HepG2 (cell line): ENCODE measurements around the gene MPST. TPM values are rescaled to one million over a fixed set of nuclear protein-coding genes. Genes with fewer than 3 reads are reported as not detected.

ENCODE experiments used
- ARHGAP35 ChIP-seq: sonication (generic); formaldehyde crosslinking; IDR thresholded peaks from 2 replicates; pipeline ENCODE4 v1.9.0; 2022; ENCODE audit warnings: mild to moderate bottlenecking, inconsistent platforms, moderate library complexity, missing genetic modification reagents, borderline replicate concordance
- ASH2L ChIP-seq: fragments of 300-600, 200-600 bp; sonication (generic); IDR thresholded peaks from 2 replicates; pipeline ENCODE4 v1.7.0; 2017; ENCODE audit warnings: low read depth, mild to moderate bottlenecking, moderate library complexity, mixed read lengths, low read length; ENCODE audit not compliant: insufficient read length
- ATM ChIP-seq: fragments of 450-650 bp; IDR thresholded peaks from 2 replicates; pipeline ENCODE4 v1.7.1; 2017; ENCODE audit warnings: mild to moderate bottlenecking, borderline replicate concordance
- CREB1 ChIP-seq, 2 experiments: fragments of 450-650 bp in 1 of 2; IDR thresholded peaks; 2 replicates each; pipeline ENCODE4 v1.6.1; 2016 to 2017; ENCODE audit warnings: control low read depth in 1 of 2, mild to moderate bottlenecking in 1 of 2, missing compliant biosample characterization in 1 of 2, missing genetic modification characterization in 1 of 2
- DNMT3B ChIP-seq: conservative IDR thresholded peaks from 2 replicates; pipeline ENCODE4 v1.6.1; 2016; ENCODE audit warnings: missing biosample characterization, control low read depth
- HHEX ChIP-seq: IDR thresholded peaks from 2 replicates; pipeline ENCODE4 v1.6.1; 2016; ENCODE audit warnings: control low read depth
- HOXA9 ChIP-seq: sonication (generic); formaldehyde crosslinking; IDR thresholded peaks from 2 replicates; pipeline ENCODE4 v1.8.1; 2022; ENCODE audit warnings: missing genetic modification reagents, mild to moderate bottlenecking, moderate library complexity, borderline replicate concordance
- MAZ ChIP-seq, 2 experiments: sonication (generic) in 1 of 2; formaldehyde crosslinking in 1 of 2; IDR thresholded peaks; 2 replicates each; pipeline versions ENCODE4 v1.5.0 to v1.6.1; 2012 to 2020; ENCODE audit warnings: low read depth in 2 of 2, mild to moderate bottlenecking in 2 of 2, borderline replicate concordance in 1 of 2, improper control_type of control experiment in 1 of 2, low read length in 1 of 2, missing genetic modification reagents in 1 of 2, moderate library complexity in 1 of 2
- NKX3-1 ChIP-seq: sonication (generic); formaldehyde crosslinking; IDR thresholded peaks from 2 replicates; pipeline ENCODE4 v1.5.0; 2020; ENCODE audit warnings: missing genetic modification reagents
- POLR2G ChIP-seq: fragments of 200-400 bp; formaldehyde crosslinking; IDR thresholded peaks from 2 replicates; pipeline ENCODE4 v1.6.1; 2018; ENCODE audit warnings: mild to moderate bottlenecking, low read depth, low read length, moderate library complexity
- RNF2 ChIP-seq: fragments of 450-650 bp; conservative IDR thresholded peaks from 2 replicates; pipeline ENCODE4 v1.6.1; 2016; ENCODE audit warnings: low read depth
- SUZ12 ChIP-seq: fragments of 150-350 bp; IDR thresholded peaks from 2 replicates; pipeline ENCODE4 v1.6.1; 2014; ENCODE audit warnings: low read depth, low read length
- TEAD2 ChIP-seq: sonication (generic); formaldehyde crosslinking; IDR thresholded peaks from 2 replicates; pipeline ENCODE4 v1.9.0; 2021; ENCODE audit warnings: missing genetic modification reagents
- ZBTB10 ChIP-seq: sonication (generic); formaldehyde crosslinking; IDR thresholded peaks from 2 replicates; pipeline ENCODE4 v1.4.0; 2020; ENCODE audit warnings: missing genetic modification reagents, borderline replicate concordance
- ZBTB8A ChIP-seq: sonication (generic); formaldehyde crosslinking; IDR thresholded peaks from 2 replicates; pipeline ENCODE4 v1.4.0; 2020; ENCODE audit warnings: mild to moderate bottlenecking, low read depth, missing genetic modification reagents, borderline replicate concordance
- ZFY ChIP-seq: sonication (generic); formaldehyde crosslinking; IDR thresholded peaks from 2 replicates; pipeline ENCODE4 v1.4.0; 2020; ENCODE audit warnings: missing genetic modification reagents
- ZNF574 ChIP-seq: sonication (generic); formaldehyde crosslinking; IDR thresholded peaks from 2 replicates; pipeline ENCODE4 v1.4.0; 2020; ENCODE audit warnings: missing genetic modification reagents
- ZNF777 ChIP-seq: sonication (generic); formaldehyde crosslinking; IDR thresholded peaks from 2 replicates; pipeline ENCODE4 v1.4.0; 2020; ENCODE audit warnings: missing genetic modification reagents
- ZNF784 ChIP-seq: sonication (generic); formaldehyde crosslinking; IDR thresholded peaks from 2 replicates; pipeline ENCODE4 v1.5.1; 2020; ENCODE audit warnings: missing genetic modification reagents, mild to moderate bottlenecking, borderline replicate concordance
- ZNF788 ChIP-seq: sonication (generic); formaldehyde crosslinking; IDR thresholded peaks from 2 replicates; pipeline ENCODE4 v1.5.0; 2020; ENCODE audit warnings: mild to moderate bottlenecking, missing genetic modification reagents, borderline replicate concordance
- ZNF792 ChIP-seq: IDR thresholded peaks from 2 replicates; pipeline ENCODE4 v1.6.1; 2016
- polyA plus RNA-seq, 8 experiments: library from polyadenylated mRNA; depleted of rRNA in 3 of 8; stranded (reverse) in 7 of 8; unstranded in 1 of 8; fragments of >200 nt; fragmentation: Illumina TruSeq in 4 of 8; extraction: Trizol in 4 of 8; gene quantifications; 2 replicates each; pipeline versions ENCODE4 v1.2.1 to v1.2.3, GENCODE V29; 2011 to 2016; ENCODE audit warnings: low read depth in 4 of 8, missing spikeins in 1 of 8, mixed read lengths in 1 of 8; ENCODE audit not compliant: insufficient read depth in 1 of 8
- total RNA-seq, 5 experiments: library from RNA; depleted of rRNA; stranded (reverse); fragments of >200 nt; fragmentation: Illumina TruSeq; extraction: Trizol; gene quantifications; 2 replicates each; pipeline ENCODE4 v1.2.3, GENCODE V29; 2016; ENCODE audit warnings: low read depth in 1 of 5
- TF ChIP-seq, protein P1 (sequence below): IDR thresholded peaks from 2 replicates; pipeline ENCODE4 v1.6.1; 2016; ENCODE audit warnings: control low read depth

MPST gene
- total and polyA plus RNA-seq, 2 of the 13 experiments (the other 11 are each of a cell fraction or from before 2014, with no cell fraction given): 133 to 141 TPM

GRCh38 chr22:37022483-37023337 lies 3.2 kb downstream of the MPST start (continued):
- TF ChIP-seq ZNF777 (no peak), NKX3-1 (CRISPR knock-in tag) (no peak), RNF2 (no peak), MAZ (IDR thresholded peaks at IDR 0.05; ENCODE audit: borderline replicate concordance, low read depth, low read length) (no peak), MAZ (CRISPR knock-in tag; IDR thresholded peaks at IDR 0.05; ENCODE audit: low read depth) (no peak), DNMT3B (no peak), HHEX (CRISPR knock-in tag) (no peak), ZNF574 (CRISPR knock-in tag) (no peak), ZFY (CRISPR knock-in tag) (0 out of 2 replicates have a peak, but pooled peaks have one; percentile 22), ZBTB10 (CRISPR knock-in tag) (no peak), ASH2L (peak; percentile 9), ZNF784 (no peak), HOXA9 (CRISPR knock-in tag) (peak; percentile 52; the same call in 1 of the 2 replicates), SUZ12 (no peak), ZNF792 (no peak), ATM (no peak), ZNF788 (no peak), POLR2G (peak; percentile 32; the same call in 1 of the 2 replicates), TEAD2 (CRISPR knock-in tag) (no peak), ARHGAP35 (CRISPR knock-in tag) (no peak), ZBTB8A (CRISPR knock-in tag) (no peak), CREB1 (IDR thresholded peaks at IDR 0.05) (no peak), CREB1 (CRISPR knock-in tag; IDR thresholded peaks at IDR 0.05) (no peak)
- TF ChIP-seq, protein P1, sequence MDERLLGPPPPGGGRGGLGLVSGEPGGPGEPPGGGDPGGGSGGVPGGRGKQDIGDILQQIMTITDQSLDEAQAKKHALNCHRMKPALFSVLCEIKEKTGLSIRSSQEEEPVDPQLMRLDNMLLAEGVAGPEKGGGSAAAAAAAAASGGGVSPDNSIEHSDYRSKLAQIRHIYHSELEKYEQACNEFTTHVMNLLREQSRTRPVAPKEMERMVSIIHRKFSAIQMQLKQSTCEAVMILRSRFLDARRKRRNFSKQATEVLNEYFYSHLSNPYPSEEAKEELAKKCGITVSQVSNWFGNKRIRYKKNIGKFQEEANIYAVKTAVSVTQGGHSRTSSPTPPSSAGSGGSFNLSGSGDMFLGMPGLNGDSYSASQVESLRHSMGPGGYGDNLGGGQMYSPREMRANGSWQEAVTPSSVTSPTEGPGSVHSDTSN (CRISPR knock-in tag): no peak
